ENCODE results near the gene AFAP1L2.

The AFAP1L2 gene, protein sequence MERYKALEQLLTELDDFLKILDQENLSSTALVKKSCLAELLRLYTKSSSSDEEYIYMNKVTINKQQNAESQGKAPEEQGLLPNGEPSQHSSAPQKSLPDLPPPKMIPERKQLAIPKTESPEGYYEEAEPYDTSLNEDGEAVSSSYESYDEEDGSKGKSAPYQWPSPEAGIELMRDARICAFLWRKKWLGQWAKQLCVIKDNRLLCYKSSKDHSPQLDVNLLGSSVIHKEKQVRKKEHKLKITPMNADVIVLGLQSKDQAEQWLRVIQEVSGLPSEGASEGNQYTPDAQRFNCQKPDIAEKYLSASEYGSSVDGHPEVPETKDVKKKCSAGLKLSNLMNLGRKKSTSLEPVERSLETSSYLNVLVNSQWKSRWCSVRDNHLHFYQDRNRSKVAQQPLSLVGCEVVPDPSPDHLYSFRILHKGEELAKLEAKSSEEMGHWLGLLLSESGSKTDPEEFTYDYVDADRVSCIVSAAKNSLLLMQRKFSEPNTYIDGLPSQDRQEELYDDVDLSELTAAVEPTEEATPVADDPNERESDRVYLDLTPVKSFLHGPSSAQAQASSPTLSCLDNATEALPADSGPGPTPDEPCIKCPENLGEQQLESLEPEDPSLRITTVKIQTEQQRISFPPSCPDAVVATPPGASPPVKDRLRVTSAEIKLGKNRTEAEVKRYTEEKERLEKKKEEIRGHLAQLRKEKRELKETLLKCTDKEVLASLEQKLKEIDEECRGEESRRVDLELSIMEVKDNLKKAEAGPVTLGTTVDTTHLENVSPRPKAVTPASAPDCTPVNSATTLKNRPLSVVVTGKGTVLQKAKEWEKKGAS

DNA sequence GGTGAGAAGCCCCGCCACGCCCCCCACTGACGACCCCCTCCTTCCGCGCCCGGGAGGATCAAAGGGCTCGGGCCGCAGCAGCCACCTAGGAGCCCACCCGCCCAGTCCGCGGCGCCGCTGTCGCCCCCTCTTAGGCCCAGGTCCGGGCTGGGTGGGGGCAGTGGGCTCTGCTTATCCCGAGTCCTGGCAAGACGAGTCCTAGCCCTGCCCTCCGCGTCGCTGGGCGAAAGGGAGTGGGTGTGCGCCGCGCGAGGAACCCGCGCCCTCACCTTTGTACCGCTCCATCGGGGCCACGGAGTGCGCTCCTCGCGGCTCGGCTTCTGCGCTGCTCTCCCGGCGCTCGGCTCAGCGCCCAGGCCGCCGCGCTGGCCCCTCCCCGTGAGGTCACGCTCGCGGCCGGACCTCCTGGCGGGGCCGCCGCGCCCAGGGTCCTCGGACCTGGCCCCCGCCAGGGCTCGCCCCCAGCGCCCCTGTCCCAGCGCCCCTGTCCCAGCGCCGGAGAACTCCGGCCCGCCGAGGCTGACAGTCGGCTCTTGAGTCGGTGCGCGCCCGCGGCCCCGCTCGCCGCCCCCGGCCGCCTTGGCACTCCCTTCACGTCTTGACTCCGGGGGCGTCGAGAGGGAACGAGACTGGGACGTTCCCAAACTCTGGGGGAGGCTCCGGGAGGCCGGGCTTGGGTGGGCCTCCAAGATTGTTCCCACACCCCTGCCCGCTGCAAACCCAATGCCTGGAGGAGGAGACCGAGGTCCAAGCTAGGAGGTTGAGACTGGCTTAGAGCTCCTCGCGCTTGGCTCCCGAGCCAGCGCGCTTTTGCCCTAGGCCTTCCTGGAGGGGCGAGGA lies at the start of gene AFAP1L2:
AFAP1L2 (minus strand) TSS at position 332 of the 840 bp plus-strand sequence; CDS start at position 285, 47 bp downstream.
- in situ Hi-C loops (cut with HindIII; ENCODE audit: low sequenced_read_pairs) = no loop called here

GRCh38 chr10:114453576-114453975 lies 49.3 kb upstream of the AFAP1L2 start:
- in situ Hi-C loops (cut with HindIII; ENCODE audit: low sequenced_read_pairs) = no loop called here

- in situ Hi-C loops (cut with HindIII; ENCODE audit: low sequenced_read_pairs) = no loop called here
Observed at GRCh38 chr10:114448897-114449296, 44.6 kb upstream of the AFAP1L2 start.

- in situ Hi-C loops (cut with HindIII; ENCODE audit: low sequenced_read_pairs) = no loop called here
Observed at GRCh38 chr10:114445332-114445731, 41.0 kb upstream of the AFAP1L2 start.

DNA sequence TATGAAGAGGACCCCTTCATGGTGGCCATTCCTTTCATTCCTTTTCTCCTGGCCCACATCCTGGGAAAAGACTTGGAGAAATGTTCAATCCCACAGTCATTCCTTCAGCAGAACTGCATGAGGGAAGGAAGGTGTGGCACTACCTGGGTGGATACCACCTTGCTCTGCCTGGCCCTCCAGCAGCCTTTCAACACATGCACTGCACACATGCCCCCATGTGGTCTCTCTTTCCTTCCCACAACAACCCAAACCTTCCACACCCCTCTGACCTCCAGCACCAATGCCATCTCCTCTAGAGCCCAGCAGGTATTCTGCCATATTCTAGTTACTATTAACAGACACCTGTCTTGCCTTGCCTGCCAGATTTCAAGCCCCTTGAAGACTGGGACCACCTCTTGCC lies 40.5 kb upstream of the AFAP1L2 start:
- in situ Hi-C loops (cut with HindIII; ENCODE audit: low sequenced_read_pairs) = no loop called here

GRCh38 chr10:114442091-114442630 lies 37.9 kb upstream of the AFAP1L2 start:
- in situ Hi-C loops (cut with HindIII; ENCODE audit: low sequenced_read_pairs) = no loop called here

DNA sequence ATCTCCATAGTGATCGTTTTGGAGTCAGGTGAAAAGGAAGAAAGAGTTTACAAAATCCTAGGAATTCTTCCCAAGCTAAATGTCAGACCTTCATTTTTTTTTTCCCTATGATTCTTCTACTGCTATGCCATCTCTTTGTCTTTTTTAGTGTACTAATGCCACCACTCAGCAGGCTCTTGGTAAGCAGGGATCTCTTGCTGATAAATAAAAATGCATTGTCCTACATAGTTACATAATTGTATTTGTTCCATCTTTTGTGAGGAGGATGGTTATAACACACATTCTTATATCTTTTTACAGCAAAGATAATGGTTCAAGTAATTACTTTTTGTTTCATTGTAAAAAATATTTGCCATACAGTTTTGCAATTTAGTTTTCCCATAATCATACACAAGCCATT lies 36.8 kb upstream of the AFAP1L2 start:
- in situ Hi-C loops (cut with HindIII; ENCODE audit: low sequenced_read_pairs) = no loop called here

GRCh38 chr10:114437473-114438292 lies 33.4 kb upstream of the AFAP1L2 start:
- in situ Hi-C loops (cut with HindIII; ENCODE audit: low sequenced_read_pairs) = no loop called here

GRCh38 chr10:114436941-114437340 lies 32.6 kb upstream of the AFAP1L2 start:
- in situ Hi-C loops (cut with HindIII; ENCODE audit: low sequenced_read_pairs) = no loop called here

- in situ Hi-C loops (cut with HindIII; ENCODE audit: low sequenced_read_pairs) = loop anchor here (5.0 kb wide), 1 partner anchor 130 kb away; no protein-coding TSS in a partner anchor
Observed at GRCh38 chr10:114432566-114433093, 28.3 kb upstream of the AFAP1L2 start.

GRCh38 chr10:114431414-114432135 lies 27.3 kb upstream of the AFAP1L2 start:
- in situ Hi-C loops (cut with HindIII; ENCODE audit: low sequenced_read_pairs) = loop anchor here (5.0 kb wide), 1 partner anchor 129 kb away; no protein-coding TSS in a partner anchor

DNA sequence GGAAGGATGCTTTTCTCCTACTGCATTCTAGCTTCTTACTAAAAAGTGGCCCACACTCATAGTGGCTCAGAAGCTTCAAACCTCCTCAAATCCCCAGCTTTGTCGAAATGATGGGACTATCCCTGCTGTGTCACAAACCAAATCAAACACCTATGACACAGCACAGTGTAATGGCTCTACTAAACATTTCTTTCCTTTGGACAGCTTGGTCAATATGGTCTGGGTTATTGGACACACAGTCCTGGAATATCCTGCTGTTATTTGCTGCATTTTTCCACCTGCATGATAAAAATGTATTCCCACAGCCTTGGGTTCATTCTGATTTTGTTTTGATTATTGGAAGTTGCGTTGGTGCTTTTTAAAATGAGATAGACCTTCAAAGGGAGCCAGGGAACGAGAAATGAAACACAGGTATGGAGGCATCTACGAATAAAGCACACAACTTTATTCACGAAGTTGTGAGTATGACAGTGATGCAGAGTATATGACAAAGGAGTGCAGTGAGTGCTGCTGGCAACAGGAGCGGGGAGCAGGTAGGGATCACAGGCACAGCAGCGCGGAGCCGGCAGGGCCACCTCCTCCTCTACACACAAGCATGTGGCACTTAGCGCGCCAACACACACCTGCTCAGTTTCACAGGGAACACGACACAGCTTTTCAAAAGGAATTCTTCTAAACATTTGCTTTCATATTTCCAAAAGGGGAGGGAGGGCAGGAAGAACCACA lies 26.5 kb upstream of the AFAP1L2 start:
- in situ Hi-C loops (cut with HindIII; ENCODE audit: low sequenced_read_pairs) = loop anchor here (5.0 kb wide), 1 partner anchor 129 kb away; no protein-coding TSS in a partner anchor

DNA sequence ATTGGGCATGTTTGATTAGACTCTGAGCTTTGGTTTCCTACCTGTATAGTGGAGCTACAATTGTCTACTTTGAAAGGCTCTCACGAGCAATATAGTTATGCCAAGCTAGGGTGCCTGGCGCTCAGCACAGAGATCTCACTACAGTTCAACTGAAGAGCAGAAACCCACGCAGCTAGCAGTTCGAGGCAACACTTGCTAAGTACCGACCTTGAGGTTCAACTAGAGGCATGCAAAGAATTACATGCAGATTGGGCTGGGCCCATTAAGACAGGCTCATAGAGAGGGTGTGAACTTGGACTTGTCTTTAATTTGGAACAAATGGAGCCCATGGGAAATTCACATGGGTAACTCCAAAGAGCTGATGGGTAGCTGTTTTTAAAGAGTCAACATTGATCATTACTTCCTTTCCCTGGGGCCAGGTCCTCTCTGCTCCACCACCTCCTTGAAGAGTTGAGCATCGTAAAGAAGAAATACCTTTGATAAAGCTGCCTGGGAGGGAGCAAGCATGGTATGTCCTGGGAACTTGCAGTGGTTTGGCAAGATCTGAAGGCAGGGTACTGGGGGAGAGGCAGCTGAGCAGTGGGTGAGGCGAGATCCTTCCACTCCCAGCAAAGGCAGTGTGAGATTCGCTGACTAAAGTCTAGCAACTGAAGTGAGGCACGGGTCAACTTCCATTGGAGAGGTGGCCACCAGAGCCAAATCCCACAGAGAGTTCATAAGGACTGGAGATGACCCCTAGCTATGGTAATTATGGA lies 25.5 kb upstream of the AFAP1L2 start:
- in situ Hi-C loops (cut with HindIII; ENCODE audit: low sequenced_read_pairs) = loop anchor here (5.0 kb wide), 1 partner anchor 127 kb away; no protein-coding TSS in a partner anchor

DNA sequence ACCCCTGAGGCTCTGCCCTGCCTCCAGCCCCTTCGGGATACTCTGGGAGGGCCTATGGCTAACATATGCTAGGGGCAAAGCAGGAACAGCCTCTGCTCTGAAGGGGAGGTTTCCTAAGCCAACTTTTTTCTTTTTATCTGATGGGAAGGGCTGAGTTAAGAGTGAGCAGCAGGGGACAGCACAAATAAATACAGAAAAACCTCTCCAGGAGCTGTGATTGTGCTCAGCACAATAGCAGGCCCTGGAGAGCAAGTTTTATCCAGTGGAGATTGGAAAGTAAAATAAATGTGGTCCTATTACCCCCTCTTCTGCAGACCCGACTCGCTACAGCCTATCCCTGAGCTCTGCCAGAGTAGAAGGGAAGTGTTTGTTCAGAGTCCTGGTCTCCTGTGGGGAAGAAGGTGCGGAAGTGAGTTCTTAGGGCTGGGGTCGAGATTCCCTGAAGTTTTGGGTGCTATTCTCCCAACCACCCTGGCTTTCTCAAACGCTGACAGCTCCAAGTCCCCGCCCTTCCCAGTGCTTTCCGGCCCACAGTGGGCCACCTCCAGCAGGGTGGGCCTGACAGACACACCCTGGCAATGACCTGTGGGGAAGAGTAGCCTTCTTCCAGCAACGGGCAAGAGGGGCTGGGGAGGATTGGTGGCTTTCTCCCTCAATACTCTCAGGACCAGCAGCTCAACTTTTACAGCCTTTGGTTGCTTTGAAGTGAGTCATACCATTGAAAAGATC lies 23.0 kb upstream of the AFAP1L2 start:
- in situ Hi-C loops (cut with HindIII; ENCODE audit: low sequenced_read_pairs) = no loop called here

DNA sequence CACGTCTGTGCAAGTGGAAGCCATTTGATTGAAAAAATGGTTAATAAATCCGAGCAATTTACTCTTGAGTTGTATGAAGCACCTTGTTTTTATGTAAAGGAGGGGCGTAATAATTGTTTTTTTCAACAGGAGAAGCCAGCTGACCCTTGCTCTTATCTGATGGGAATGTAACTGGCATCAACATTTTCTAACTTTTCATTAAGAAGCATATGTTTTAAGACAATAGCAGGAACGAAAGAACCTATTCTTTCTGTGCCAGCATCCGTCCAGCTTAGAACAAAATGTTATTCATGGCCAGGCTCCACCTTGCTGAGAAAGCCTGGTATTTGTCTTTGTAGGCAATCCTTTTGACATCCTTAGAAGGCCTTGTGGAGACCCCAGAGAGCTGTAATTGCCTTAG lies 22.2 kb upstream of the AFAP1L2 start:
- in situ Hi-C loops (cut with HindIII; ENCODE audit: low sequenced_read_pairs) = no loop called here

DNA sequence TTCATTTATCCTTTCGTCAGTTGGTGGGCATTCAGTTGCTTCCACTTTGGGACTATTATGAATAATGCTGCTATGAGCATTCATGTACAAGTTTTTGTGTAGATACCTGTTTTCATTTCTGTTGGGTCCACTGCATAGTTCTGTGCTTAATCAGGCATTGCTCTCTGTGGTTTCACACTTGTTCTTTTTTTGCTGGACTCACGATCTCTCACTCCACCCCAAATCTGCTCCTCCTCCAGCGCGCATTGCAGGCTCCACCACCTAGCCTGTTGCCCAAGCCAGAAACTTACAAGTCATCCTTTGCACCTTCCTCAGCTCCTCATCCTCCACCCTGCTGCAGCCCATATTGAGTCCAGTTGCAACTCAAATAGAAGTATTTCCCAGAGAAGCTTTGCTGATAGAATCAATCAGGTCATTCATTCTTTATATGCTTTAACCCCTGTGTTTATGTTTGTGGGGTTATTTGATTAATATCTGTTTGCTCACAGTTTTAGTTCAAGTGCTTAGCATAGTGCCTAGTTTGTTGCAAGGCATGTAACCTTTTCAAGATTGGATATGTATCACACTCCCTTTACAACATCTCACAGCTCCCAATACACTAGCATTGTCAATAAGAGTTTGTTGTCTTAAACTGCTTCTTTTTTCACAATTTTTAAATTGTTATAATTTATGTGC lies 16.6 kb upstream of the AFAP1L2 start:
- in situ Hi-C loops (cut with HindIII; ENCODE audit: low sequenced_read_pairs) = no loop called here

Data from DLD1 (cell line).